ENCODE data around the gene TSPYL4.

The TSPYL4 gene

DNA sequence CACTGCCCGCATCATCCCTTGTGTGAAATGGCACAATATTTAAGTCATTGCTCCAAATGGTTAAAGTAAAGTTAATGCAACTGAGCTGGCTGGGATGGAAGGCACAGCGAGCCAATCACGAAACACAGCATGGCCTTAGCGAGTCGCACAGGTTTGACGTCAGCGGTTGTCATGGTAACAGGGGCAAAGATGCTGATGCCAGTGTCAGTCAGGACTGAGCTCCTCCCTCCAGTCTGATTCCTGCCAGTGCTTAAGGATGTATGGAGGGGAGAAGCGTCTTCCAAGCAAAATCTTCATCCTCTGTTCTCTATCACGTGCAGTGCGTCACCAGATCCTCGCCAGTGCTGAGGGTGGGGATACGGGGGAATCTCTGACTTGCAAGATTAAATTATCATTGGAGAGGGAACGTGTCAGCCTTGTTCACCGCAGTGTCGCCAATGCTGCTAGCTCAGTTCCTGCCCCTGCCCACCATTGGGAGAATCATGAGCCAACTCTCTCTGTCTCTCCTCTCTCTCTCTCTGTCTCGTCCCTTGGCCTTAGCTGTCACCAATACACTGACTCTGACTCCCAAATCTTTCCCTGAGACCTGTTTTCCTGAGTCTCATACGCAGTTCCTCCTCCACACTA is 24.5 kb downstream of the TSPYL4 start:
- H3K4me3 ChIP-seq (ENCODE audit: low read depth, low read length), result no peak overlapping the region

DNA sequence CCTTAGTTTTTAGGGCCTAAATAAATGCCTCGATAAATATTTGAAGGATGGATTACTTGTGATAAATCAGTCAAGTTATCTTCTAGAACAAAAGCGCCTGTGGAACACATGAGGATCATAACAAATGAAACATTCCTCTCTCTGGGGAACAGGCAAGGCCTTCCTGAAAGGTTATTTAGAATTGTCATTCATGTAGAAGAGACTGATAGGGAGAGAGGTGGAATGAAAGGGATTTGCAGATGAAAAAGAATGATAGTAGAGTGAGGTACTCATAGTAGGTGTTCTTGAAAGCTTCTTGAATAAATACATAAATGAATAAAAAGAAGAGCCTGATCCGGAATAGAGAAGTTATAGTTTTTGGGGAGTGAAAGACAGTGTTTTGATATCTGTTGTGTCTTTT is 30.5 kb downstream of the TSPYL4 start:
- no peak overlapping the region for H3K4me3 ChIP-seq (ENCODE audit: low read depth, low read length)

DNA sequence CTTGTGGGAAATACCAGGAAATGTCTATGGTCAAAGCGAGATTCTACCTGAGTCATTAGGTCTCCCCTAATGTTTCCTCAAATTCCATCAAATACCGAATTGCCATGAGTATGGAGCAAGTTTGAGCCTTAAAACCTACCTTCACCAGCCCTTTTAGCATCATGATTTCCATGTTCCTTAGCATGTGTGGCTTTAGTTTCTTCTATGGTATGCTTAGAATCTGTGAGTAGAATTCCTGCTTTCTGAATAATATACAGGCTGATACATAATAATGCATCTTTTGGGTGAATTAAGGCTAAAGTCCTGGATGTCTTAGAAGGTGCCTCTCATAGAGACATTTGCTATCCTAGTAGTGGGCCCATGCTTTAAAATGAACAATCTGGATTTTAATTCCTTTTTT is 32.0 kb downstream of the TSPYL4 start:
- H3K4me3 ChIP-seq (ENCODE audit: low read depth, low read length), result no peak overlapping the region

DNA sequence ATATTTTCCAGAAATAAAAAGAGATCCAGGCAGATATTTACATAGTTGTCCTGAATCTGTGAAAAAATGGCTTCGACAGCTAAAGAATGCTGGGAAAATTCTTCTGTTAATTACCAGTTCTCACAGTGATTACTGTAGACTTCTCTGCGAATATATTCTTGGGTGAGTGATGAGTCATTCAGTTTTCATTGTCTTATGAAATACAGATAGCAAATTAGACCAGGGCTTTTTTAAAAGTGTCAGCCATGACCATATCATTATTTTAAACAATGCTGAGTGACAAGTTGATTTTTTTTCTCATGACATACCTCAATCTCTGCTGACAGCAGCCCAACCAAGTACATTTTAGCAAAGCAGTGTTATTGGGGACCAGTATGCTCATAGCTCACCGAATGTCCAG is 32.8 kb downstream of the TSPYL4 start:
- no peak overlapping the region for H3K4me3 ChIP-seq (ENCODE audit: low read depth, low read length)

DNA sequence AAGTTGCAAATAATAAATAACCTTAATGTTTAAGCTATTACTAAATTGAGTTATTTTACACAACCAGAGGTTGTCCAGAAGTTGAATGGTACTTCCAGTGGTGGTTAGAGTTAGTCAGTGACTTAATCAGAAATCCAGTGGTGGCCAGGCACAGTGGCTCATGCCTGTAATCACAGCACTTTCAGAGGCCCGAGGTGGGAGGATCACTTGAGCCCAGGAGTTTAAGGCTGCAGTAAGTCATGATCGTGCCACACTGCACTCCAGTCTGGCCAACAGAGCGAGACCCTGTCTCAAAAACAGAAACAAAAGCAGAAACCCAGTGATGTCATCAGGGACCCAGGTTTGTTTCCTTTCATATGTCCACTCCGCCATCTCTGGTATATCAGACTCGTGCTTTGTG is 35.0 kb downstream of the TSPYL4 start:
- no peak overlapping the region for H3K4me3 ChIP-seq (ENCODE audit: low read depth, low read length)

DNA sequence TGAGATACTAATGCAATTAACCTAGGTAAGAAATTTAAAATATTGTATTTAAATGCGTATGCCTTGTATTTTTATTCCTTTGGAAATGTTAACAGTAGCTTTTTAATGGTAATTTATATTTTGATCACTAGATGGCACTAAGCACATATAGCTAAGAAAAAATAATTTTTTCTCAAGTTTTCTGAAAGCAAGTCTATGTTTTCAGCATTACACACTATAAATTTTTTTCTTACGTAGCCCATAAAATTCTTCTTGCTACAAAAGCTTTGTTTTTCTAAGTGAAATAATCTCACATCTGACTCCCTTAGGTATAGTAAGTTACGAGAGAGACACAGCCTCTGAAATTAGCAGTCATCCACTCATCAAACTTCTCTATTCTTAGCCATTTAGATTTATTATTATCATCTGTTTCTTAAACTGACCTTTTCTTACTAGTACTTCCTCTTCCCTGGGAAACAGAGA is 35.7 kb downstream of the TSPYL4 start:
- H3K4me3 ChIP-seq (ENCODE audit: low read depth, low read length), result no peak overlapping the region

DNA sequence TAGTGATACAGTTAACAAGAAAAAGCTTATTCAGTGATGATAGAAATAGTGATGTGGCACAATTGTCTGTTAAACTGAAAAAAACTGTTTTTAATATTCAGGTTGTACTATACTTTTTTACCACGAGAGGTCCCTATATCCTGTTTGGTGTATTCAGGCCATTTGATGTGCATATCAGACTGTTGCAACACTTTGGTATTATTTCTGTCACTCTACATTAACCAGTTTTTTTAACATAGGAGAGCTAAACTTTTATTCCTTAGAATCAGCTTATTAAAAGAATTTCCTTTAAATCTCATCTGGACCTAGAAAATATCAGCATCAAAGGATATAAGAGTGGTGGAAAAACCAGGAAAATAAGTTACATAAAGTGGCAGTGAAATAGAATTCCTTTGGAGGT is 36.8 kb downstream of the TSPYL4 start:
- H3K4me3 ChIP-seq (ENCODE audit: low read depth, low read length), result no peak overlapping the region

DNA sequence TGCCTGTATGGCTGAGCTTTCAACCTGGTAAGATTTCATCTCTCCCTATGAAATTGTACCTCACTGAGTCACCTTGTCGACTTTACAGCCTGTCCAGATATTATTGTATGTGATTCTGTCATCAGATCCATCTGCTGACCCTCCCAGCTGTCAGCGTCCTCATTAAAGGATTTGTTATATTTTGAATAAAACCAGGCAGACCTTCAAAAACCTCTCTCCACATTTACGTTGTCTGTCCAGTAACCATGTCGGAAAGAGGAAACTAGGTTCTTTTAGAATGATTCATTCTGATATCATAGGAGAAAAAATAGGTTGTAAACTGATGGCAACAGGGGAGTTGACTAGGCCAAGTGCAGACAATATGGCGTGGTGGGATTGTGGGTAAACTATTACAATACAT is 38.5 kb downstream of the TSPYL4 start:
- H3K4me3 ChIP-seq (ENCODE audit: low read depth, low read length), result no peak overlapping the region

DNA sequence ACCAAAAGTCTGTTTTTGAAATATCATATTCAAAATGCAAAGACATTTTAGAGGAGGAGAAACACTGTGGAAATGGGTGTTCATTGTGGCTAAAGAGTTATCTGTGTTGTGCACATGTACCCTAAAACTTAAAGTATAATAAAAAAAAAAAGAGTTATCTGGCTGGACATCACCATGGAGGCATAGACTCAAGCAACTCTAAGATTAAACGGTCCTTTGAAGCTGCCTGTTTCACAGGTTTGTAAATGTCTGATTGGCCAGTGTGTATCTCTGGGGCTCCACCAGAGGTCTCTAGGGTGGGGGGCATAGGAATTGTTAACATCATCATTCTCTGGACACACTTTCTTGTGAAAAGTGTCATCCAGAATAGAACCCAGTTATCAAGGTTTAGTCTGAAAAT is 39.2 kb downstream of the TSPYL4 start:
- H3K4me3 ChIP-seq (ENCODE audit: low read depth, low read length), result no peak overlapping the region

DNA sequence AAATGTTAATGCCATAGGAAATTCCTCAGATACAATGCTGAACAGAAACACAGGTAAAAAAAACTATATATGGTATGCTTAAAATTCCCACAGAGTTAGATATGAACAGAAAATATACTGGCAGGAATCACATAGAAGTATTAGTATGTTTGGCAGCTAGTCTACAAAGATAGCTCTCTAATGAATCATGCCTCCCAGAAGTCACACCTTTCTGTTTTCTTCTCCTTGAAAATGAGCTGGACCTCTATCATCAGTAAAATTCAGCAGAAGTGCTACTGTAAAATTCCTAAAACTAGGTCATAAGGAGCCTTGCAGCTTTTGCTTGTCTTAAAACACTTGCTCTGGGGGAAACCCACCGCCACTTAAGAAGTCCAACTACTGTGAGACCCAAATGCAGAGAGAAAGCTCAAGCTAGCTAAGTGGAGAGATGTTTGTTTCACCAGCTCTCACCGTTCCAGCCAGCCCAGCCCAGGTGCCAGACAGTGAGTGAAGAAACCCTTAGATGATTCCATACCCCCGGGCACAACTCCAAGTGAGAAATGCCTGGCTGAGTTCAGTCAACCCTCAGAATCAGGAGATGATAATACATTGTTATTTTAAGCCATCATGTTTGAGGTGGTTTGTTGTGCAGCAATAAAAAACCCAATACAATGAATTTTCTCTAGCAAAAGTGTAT is 43.0 kb downstream of the TSPYL4 start:
- no peak overlapping the region for H3K4me3 ChIP-seq (ENCODE audit: low read depth, low read length)

DNA sequence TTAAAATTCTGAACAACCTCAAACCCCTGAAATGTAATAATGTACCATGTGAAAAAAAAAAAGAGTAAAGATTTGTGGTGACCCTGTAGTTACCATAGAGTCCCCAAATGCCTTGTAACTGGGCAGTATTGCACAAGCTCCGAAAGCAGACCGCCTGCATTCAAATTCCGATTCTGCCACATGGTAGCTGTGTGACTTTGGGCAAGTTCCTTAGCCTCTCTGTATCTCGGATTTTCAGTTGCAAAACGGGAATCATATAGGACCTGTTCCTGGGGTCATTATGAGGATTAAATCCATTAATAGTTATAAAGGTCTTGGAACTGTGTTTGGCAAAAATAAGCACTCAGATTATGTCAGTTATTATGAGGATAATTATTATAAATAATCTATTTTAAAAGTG is 43.6 kb downstream of the TSPYL4 start:
- H3K4me3 ChIP-seq (ENCODE audit: low read depth, low read length), result no peak overlapping the region

DNA sequence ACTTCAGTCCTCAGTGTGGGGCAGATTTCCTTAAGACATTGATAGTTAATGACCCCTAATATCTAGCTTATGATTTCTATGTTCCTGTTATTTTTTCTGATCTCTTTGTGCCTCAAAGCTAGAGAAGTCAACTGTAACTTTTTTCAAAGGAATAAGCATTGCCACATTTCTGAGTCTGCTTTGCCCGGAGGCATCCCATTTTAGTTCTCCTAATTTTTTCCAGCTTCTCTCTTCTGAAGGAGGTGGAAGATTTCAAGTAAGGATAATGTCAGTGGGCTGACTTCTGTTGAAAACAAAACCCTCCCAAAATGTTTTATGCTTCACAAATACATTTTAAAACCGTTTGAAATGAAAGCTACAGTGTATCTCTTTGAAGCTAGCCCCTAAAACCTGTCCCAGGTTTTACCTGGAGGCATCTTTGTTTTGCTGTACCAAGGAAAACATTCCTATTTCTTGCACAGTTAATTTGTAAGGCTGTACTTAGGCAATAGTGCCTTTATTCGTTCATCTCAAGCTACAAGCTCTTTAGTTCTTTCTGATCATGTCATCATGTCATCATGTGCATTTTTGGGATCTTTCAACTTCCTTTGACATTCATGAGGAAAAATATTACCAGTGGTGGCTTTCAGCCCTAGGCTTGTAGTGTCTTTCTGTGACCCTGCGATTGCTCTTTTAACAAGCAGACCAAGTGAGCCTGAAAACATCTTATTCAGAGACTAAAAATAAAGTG is 45.7 kb downstream of the TSPYL4 start:
- H3K4me3 ChIP-seq (ENCODE audit: low read depth, low read length), result no peak overlapping the region

DNA sequence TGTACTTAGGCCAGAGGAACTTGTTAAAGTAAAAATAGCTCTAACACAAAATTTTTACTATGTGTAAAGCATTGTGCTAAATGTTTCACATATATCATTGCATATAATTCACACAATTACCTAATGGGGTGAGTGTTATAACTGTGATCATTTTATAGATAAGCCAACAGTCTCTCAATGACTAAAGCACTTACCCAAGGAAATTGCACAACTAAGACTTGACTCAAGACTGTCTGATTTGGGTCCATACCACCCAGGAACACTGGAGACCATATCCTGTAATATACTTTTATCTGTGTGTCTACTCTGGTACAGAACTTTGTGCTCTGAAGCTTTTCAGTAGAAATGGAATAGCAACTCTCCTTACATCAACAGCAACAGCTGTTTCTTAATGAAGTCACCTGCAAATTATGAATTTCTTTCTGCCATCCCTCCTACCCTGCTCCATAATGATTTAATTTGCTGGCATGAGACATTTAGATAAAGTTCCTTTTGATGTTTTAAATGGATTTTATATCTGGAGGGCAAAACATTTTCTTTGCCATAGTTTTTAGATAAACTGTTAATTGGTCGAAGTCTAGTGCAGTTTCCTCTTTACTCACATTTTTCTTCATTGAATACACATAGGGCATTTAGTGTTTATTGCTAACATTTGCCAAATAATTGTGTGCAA is 47.5 kb downstream of the TSPYL4 start:
- H3K4me3 ChIP-seq (ENCODE audit: low read depth, low read length), result no peak overlapping the region

DNA sequence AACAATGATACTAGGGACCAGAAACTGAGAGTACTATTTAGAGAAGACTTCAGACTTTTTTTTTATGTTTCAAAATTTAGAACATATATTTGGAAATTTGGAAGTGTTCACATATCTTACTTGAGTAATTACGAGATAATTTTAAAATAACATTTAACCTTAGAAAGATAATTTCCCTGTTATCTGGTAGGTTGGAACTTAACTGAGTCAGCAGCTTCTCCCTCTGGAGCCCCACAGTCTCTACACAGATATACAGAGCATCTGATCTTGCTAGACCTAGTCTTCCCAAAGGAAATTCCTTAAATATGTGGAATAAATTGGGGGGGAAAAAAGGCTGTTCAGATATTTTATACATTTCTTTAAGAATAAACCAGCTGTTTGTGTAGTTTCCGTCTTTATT is 48.6 kb downstream of the TSPYL4 start:
- H3K4me3 ChIP-seq (ENCODE audit: low read depth, low read length), result no peak overlapping the region

DNA sequence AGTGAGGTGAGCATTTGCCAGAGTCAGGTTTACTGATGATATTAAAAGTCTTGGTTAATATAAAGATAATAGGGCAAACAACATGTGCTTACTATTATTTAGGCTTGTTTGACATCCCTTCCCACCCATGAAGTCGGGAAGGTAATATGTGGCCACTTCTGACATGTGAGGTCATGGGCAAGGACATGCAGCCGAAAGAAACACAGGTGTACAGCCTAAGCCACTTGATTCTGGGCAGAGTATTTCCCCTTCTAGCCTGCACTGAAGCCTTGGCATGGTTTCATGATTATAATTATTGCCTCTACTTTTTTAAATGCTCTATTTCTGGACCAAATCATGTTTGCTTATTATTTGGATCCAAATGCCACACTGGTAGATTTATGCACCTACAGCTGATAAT is 52.3 kb downstream of the TSPYL4 start:
- H3K4me3 ChIP-seq (ENCODE audit: low read depth, low read length), result no peak overlapping the region

DNA sequence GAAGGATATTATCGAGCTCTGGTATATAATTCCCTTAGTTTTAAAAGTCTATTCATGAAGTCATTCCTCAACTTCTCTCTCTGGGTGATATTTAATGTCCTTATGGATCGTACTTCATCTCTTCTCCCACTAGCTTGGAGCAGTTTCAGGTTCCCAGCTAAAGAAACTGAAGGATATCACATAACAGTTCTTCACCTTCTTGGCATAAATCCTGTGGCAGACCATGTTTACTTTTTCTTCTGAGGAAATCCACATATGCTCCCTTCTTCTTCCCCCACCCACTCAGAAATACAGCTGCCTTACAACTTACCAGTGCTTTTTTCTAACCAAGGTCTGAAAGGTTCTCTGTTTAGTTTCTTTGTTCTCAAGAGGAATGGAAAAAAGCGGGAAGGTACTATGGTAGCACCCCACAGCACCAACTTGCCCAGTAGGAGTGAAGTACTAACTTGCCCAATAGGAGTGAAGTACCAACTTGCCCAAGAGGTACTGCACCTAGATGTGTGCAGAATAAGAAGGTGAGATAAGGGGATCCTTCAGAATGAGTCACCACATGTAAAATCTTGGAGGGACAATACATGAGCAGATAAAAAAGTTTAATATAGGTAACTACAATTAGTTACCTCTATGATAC is 53.1 kb downstream of the TSPYL4 start:
- no peak overlapping the region for H3K4me3 ChIP-seq (ENCODE audit: low read depth, low read length)
